AG09309 (cell line): ENCODE data around the gene NLGN1.
"Not testable (repeated sequence)": the region's sequence is repeated elsewhere in the genome, so short reads cannot be mapped to it uniquely, and the experiment has no call there.

Experiments used
- DNase-seq: peaks from one replicate; pipeline ENCODE4 v3.0.0-alpha.2; 2010; ENCODE audit warnings: low read depth
- H3K4me3 ChIP-seq: 2 replicates; pipeline ENCODE4 v1.5.1; 2011; ENCODE audit warnings: mild to moderate bottlenecking, low read depth, low read length, moderate library complexity; ENCODE audit not compliant: control insufficient read depth
- CTCF ChIP-seq: IDR thresholded peaks from 2 replicates; pipeline ENCODE4 v1.5.1; 2011; ENCODE audit warnings: mild to moderate bottlenecking, low read depth, low read length, inconsistent platforms; ENCODE audit not compliant: insufficient read depth, control insufficient read depth; ENCODE audit errors: missing control alignments

The NLGN1 gene

GRCh38 chr3:173588556-173588955 lies 191.0 kb downstream of the NLGN1 start:
- TF ChIP-seq CTCF = no peak
- no peak overlapping the region for H3K4me3 ChIP-seq
- no peak for DNase-seq

GRCh38 chr3:173589116-173589515 lies 191.6 kb downstream of the NLGN1 start:
- H3K4me3 ChIP-seq = no peak overlapping the region
- no peak for TF ChIP-seq CTCF
- no peak for DNase-seq

DNA sequence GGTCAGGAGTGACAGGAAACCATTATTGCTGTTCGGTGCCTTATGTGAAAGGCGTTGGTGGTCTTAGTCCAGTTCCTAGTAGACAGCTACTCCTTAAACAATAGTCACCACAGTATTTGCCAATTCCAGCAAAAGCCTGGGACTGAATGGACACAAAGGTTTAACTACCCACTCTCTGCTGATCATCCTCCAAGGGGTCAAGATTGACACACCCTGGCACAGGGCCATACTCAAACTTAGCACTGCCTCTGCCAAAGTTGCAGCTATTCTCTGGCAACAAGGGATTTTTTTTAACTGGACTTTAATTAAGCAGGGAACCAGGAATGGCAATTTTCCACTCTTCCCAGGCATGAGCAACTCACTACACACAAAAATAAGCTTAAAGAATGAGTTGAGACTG lies 193.9 kb downstream of the NLGN1 start:
- no peak overlapping the region for H3K4me3 ChIP-seq
- no peak for DNase-seq
- TF ChIP-seq CTCF = no peak

DNA sequence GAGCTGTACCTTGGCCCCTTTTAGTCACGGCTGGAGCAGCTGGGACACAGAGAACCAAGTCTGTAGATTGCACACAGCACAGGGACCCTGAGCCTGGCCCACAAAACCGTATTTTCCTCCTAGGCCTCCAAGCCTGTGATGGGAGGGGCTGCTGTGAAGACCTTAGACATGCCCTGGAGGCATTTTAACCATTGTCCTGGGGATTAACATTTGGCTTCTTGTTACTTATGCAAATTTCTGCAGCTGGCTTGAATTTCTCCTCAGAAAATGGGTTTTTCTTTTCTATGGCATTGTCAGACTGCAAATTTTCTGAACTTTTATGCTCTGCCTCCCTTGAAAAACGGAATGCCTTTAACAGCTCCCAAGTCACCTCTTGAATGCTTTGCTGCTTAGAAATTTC lies 197.3 kb downstream of the NLGN1 start:
- DNase-seq, H3K4me3 ChIP-seq: not testable (repeated sequence)

DNA sequence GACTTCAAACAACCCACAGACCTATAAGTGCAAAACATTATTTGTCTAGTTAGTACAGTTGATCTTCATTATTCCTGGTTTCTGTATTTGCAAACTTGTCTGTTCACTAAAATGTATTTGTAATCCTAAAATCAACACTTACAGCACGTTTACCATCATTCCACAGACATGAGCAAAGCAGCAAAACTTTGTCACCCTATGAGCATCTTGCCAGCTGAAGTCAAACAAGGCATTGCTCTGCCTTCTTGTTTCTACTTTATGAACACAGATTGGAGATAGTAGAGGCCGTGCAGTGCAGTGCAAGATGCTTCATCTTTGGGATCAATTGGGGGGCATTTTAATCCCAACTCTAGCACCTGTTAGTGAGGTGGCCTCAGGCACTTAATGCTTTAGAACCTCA lies 202.1 kb downstream of the NLGN1 start:
- no peak overlapping the region for H3K4me3 ChIP-seq
- TF ChIP-seq CTCF = no peak
- no peak for DNase-seq

DNA sequence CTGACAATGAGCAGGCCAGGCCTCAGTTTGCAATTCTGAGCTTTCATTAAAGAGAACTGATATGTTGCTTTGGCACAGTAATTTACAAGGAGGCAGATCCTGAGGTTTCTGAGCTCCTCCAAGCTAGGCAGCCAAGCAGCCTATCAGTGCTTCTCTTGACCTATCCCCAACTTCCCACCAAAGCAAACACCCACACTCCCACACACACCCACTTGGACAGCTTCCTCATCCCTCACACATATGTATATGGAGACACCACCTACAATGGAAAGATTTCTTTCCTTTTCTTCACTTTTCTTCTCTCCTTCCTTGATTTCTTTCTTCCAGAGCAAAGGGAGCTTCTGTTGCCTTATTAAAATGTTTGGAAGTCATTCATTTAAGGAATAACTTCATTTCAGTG lies 217.0 kb downstream of the NLGN1 start:
- no peak overlapping the region for H3K4me3 ChIP-seq
- no peak for DNase-seq
- no peak for TF ChIP-seq CTCF

- TF ChIP-seq CTCF = no peak
- DNase-seq = no peak
- H3K4me3 ChIP-seq = no peak overlapping the region
Measured at GRCh38 chr3:173615661-173616060, 218.1 kb downstream of the NLGN1 start.
